Stimulated activated naive CD4-positive, alpha-beta T cell (primary cell): ENCODE data around the gene SNN.

Source experiments
- DNase-seq, 6 experiments: peaks; one replicate each; lab custom pipeline; 2025; lab: John Stamatoyannopoulos, UW

The SNN gene

GRCh38 chr16:11667221-11667823 lies 933 bp upstream of the SNN start:
- DNase-seq = no peak

GRCh38 chr16:11668623-11669379 lies 546 bp downstream of the SNN start:
- peak in 3 of 6 experiments; percentile 39 to 51 (median 39) for DNase-seq

- no peak for DNase-seq
Measured at GRCh38 chr16:11669380-11670146, 1.3 kb downstream of the SNN start.

GRCh38 chr16:11670171-11671131 lies 2.2 kb downstream of the SNN start:
- DNase-seq = peak in 4 of 6 experiments; percentile 18 to 61 (median 44)

- no peak for DNase-seq
Measured at GRCh38 chr16:11671271-11671670, 3.0 kb downstream of the SNN start.

- DNase-seq = peak in 1 of 6 experiments; percentile 8
Measured at GRCh38 chr16:11671676-11672075, 3.4 kb downstream of the SNN start.

- peak in 4 of 6 experiments; percentile 32 to 59 (median 45) for DNase-seq
Measured at GRCh38 chr16:11672206-11673090, 4.2 kb downstream of the SNN start.

GRCh38 chr16:11673091-11674000 lies 5.1 kb downstream of the SNN start:
- no peak for DNase-seq

GRCh38 chr16:11674001-11674817 lies 6.0 kb downstream of the SNN start:
- no peak for DNase-seq

GRCh38 chr16:11674818-11675560 lies 6.7 kb downstream of the SNN start:
- no peak for DNase-seq

- no peak for DNase-seq
Measured at GRCh38 chr16:11675561-11676511, 7.6 kb downstream of the SNN start.

- DNase-seq = no peak
Measured at GRCh38 chr16:11676799-11677198, 8.5 kb downstream of the SNN start.

GRCh38 chr16:11677451-11677951 lies 9.2 kb downstream of the SNN start:
- DNase-seq = no peak

- DNase-seq = no peak
Measured at GRCh38 chr16:11677959-11678881, 10.0 kb downstream of the SNN start.

- no peak for DNase-seq
Measured at GRCh38 chr16:11679250-11679649, 11.0 kb downstream of the SNN start.
